H9 (cell line): ENCODE results near the gene NPAS2. TPM values are rescaled to one million over a fixed set of nuclear protein-coding genes. Genes with fewer than 3 reads are reported as not detected.

Experiments used
- DNase-seq: peaks from one replicate; pipeline ENCODE4 v3.0.0-alpha.2; 2017
- H2AFZ ChIP-seq: one replicate; pipeline ENCODE4 v1.6.1; 2013; ENCODE audit warnings: mild to moderate bottlenecking, low read length, control low read depth, moderate library complexity
- H2AK5ac ChIP-seq: 2 replicates; pipeline ENCODE4 v1.6.1; 2013; ENCODE audit warnings: low read length, control low read depth, mixed read lengths; ENCODE audit not compliant: insufficient read length
- H2BK120ac ChIP-seq: one replicate; pipeline ENCODE4 v1.6.1; 2013; ENCODE audit warnings: low read depth, mild to moderate bottlenecking, low read length, control low read depth, inconsistent platforms; ENCODE audit not compliant: poor library complexity, severe bottlenecking
- H2BK12ac ChIP-seq: 2 replicates; pipeline ENCODE4 v1.6.1; 2013; ENCODE audit warnings: low read length, control low read depth, mixed read lengths, low read depth; ENCODE audit not compliant: insufficient read length
- H2BK15ac ChIP-seq: 2 replicates; pipeline ENCODE4 v1.6.1; 2013; ENCODE audit warnings: low read depth, low read length, control low read depth
- H2BK20ac ChIP-seq: one replicate; pipeline ENCODE4 v1.6.1; 2013; ENCODE audit warnings: low read depth, mild to moderate bottlenecking, low read length, control low read depth, inconsistent platforms; ENCODE audit not compliant: poor library complexity, severe bottlenecking
- H2BK5ac ChIP-seq: 2 replicates; pipeline ENCODE4 v1.6.1; 2013; ENCODE audit warnings: low read length, control low read depth, mixed read lengths; ENCODE audit not compliant: insufficient read length
- H3K14ac ChIP-seq: 2 replicates; pipeline ENCODE4 v1.6.1; 2013; ENCODE audit warnings: low read length, control low read depth; ENCODE audit not compliant: insufficient read depth
- H3K18ac ChIP-seq: 2 replicates; pipeline ENCODE4 v1.6.1; 2013; ENCODE audit warnings: low read depth, mild to moderate bottlenecking, mixed read lengths, low read length, control low read depth; ENCODE audit not compliant: insufficient read length
- H3K23ac ChIP-seq: 2 replicates; pipeline ENCODE4 v1.6.1; 2013; ENCODE audit warnings: low read length, control low read depth, mixed read lengths, low read depth; ENCODE audit not compliant: insufficient read length
- H3K23me2 ChIP-seq: 2 replicates; pipeline ENCODE4 v1.6.1; 2013; ENCODE audit warnings: low read depth, mild to moderate bottlenecking, mixed read lengths, low read length, control low read depth; ENCODE audit not compliant: insufficient read length, poor library complexity, severe bottlenecking
- H3K27ac ChIP-seq: 2 replicates; pipeline ENCODE4 v1.5.1; 2013; ENCODE audit warnings: low read length, control low read depth, mixed read lengths, low read depth; ENCODE audit not compliant: insufficient read length
- H3K27me3 ChIP-seq: 2 replicates; pipeline ENCODE4 v1.6.1; 2013; ENCODE audit warnings: low read length, control low read depth, inconsistent platforms; ENCODE audit not compliant: insufficient read depth
- H3K4ac ChIP-seq: 2 replicates; pipeline ENCODE4 v1.6.1; 2013; ENCODE audit warnings: low read depth, mild to moderate bottlenecking, control low read depth, inconsistent platforms, low read length, moderate library complexity
- H3K4me1 ChIP-seq: 2 replicates; pipeline ENCODE4 v1.6.1; 2013; ENCODE audit warnings: low read length, control low read depth, inconsistent platforms; ENCODE audit not compliant: insufficient read depth
- H3K4me2 ChIP-seq: 2 replicates; pipeline ENCODE4 v1.6.1; 2013; ENCODE audit warnings: low read length, control low read depth, mixed read lengths; ENCODE audit not compliant: insufficient read length, insufficient read depth
- H3K56ac ChIP-seq: 2 replicates; pipeline ENCODE4 v1.6.1; 2013; ENCODE audit warnings: low read depth, mild to moderate bottlenecking, mixed read lengths, low read length, control low read depth; ENCODE audit not compliant: insufficient read length
- H3K79me1 ChIP-seq: 2 replicates; pipeline ENCODE4 v1.6.1; 2013; ENCODE audit warnings: low read depth, mild to moderate bottlenecking, moderate library complexity, low read length, control low read depth, inconsistent platforms; ENCODE audit not compliant: insufficient read depth, poor library complexity, severe bottlenecking
- H3K79me2 ChIP-seq: 2 replicates; pipeline ENCODE4 v1.6.1; 2013; ENCODE audit warnings: low read length, control low read depth, inconsistent platforms; ENCODE audit not compliant: insufficient read depth
- H3K9ac ChIP-seq: 2 replicates; pipeline ENCODE4 v1.6.1; 2013; ENCODE audit warnings: low read length, control low read depth, mixed read lengths; ENCODE audit not compliant: insufficient read length; ENCODE audit errors: extremely low read depth
- H3K9me3 ChIP-seq: one replicate; pipeline ENCODE4 v1.6.1; 2013; ENCODE audit warnings: low read depth, low read length, inconsistent platforms; ENCODE audit not compliant: control insufficient read depth
- H3T11ph ChIP-seq: one replicate; pipeline ENCODE4 v1.6.1; 2013; ENCODE audit warnings: mild to moderate bottlenecking, low read length, control low read depth, inconsistent platforms
- H4K20me1 ChIP-seq: one replicate; pipeline ENCODE4 v1.6.1; 2013; ENCODE audit not compliant: control insufficient read depth, insufficient read length, insufficient read depth
- H4K5ac ChIP-seq: 2 replicates; pipeline ENCODE4 v1.6.1; 2013; ENCODE audit warnings: low read depth, mild to moderate bottlenecking, mixed read lengths, low read length, control low read depth; ENCODE audit not compliant: insufficient read length
- H4K8ac ChIP-seq: replicated peaks from 2 replicates; pipeline ENCODE4 v1.6.1; 2013; ENCODE audit warnings: low read length, control low read depth, mixed read lengths, low read depth; ENCODE audit not compliant: insufficient read length
- H4K91ac ChIP-seq: 2 replicates; pipeline ENCODE4 v1.6.1; 2013; ENCODE audit warnings: low read depth, mild to moderate bottlenecking, moderate library complexity, mixed read lengths, low read length, control low read depth; ENCODE audit not compliant: insufficient read length
- H3K27ac Mint-ChIP-seq, 3 experiments: 2 replicates in 2 of 3; 3 replicates in 1 of 3; pipeline ENCODE4 v1.8.0; 2020 to 2021; ENCODE audit warnings: mixed read lengths in 3 of 3, mild to moderate bottlenecking in 1 of 3, moderate library complexity in 1 of 3
- H3K27me3 Mint-ChIP-seq: 2 replicates; pipeline ENCODE4 v1.8.0; 2021; ENCODE audit warnings: low read depth, mild to moderate bottlenecking, moderate library complexity, mixed read lengths
- H3K36me3 Mint-ChIP-seq, 3 experiments: 2 replicates in 2 of 3; 3 replicates in 1 of 3; pipeline ENCODE4 v1.8.0; 2020 to 2021; ENCODE audit warnings: low read depth in 3 of 3, mixed read lengths in 3 of 3; ENCODE audit not compliant: insufficient read depth in 1 of 3
- H3K4me1 Mint-ChIP-seq, 2 experiments: 2 replicates each; pipeline ENCODE4 v1.8.0; 2020; ENCODE audit warnings: mixed read lengths in 2 of 2
- H3K4me3 Mint-ChIP-seq, 2 experiments: 2 replicates in 1 of 2; 3 replicates in 1 of 2; pipeline ENCODE4 v1.8.0; 2020 to 2021; ENCODE audit warnings: mild to moderate bottlenecking in 2 of 2, mixed read lengths in 2 of 2, moderate library complexity in 1 of 2
- H3K9me3 Mint-ChIP-seq, 2 experiments: 2 replicates in 1 of 2; 3 replicates in 1 of 2; pipeline ENCODE4 v1.8.0; 2020; ENCODE audit warnings: mild to moderate bottlenecking in 2 of 2, mixed read lengths in 2 of 2, moderate library complexity in 1 of 2
- CTCF ChIP-seq: fragments of 200-600 bp; sonication (generic); conservative IDR thresholded peaks from 3 replicates; pipeline ENCODE4 v1.8.0; 2021; ENCODE audit warnings: antibody characterized with exemption, mild to moderate bottlenecking
- WGBS: extraction: QIAGEN DNeasy Blood & Tissue Kit; methylation state at CpG from one replicate; pipeline ENCODE4 v1.1.7; 2013; ENCODE audit warnings: missing lambda C conversion rate, low lambda C conversion rate, mixed read lengths; ENCODE audit not compliant: insufficient read length; ENCODE audit errors: extremely low coverage; 5-methylcytosine and 5-hydroxymethylcytosine counted together
- total RNA-seq: library from RNA; stranded (reverse); gene quantifications from 2 replicates; pipeline ENCODE4 v1.2.1, GENCODE V29; 2021

NPAS2 gene
- total RNA-seq, 1 experiment from 2014 or later = 1.3 TPM

- Histone ChIP-seq H2AFZ (no peak overlapping the region), H3K4ac (no peak overlapping the region), H3K23me2 (no peaks in the 10 kb centered on the region), H4K91ac (no peak overlapping the region), H3K18ac (no peak overlapping the region), H3K79me2 (no peaks in the 10 kb centered on the region), H2BK5ac (no peak overlapping the region), H3K56ac (no peak overlapping the region), H3K9me3 (no peaks in the 10 kb centered on the region), H2AK5ac (no peak overlapping the region), H3K4me2 (no peak overlapping the region), H3K27me3 (no peaks in the 10 kb centered on the region), H3K23ac (no peak overlapping the region), H4K5ac (no peak overlapping the region), H3K27ac (no peak overlapping the region), H2BK20ac (no peak overlapping the region), H2BK15ac (no peak overlapping the region), H2BK120ac (no peak overlapping the region), H3K9ac (no peak overlapping the region), H4K20me1 (no peaks in the 10 kb centered on the region), H3K14ac (no peak overlapping the region), H3T11ph (no peak overlapping the region), H2BK12ac (no peak overlapping the region), H3K79me1 (no peaks in the 10 kb centered on the region), H3K4me1 (no peaks in the 10 kb centered on the region; the same call in 1 of the 2 replicates), H4K8ac (no peak overlapping the region)
- Mint-ChIP-seq H3K36me3 (peaks cover 14 to 24% (median 19%) of the 10 kb centered on the region in 3 experiments; a peak in 6 of 7 replicates), H3K27me3 (no peaks in the 10 kb centered on the region), H3K4me3 (no peak overlapping the region), H3K4me1 (peaks cover 2 to 3% of the 10 kb centered on the region in 2 experiments), H3K27ac (peak overlapping the region in 1 of 3 experiments; percentile 31; a peak in 1 of 7 replicates), H3K9me3 (no peaks in the 10 kb centered on the region; a peak in 1 of 5 replicates)
- no CpG with 5 or more reads among the region's 4 CpGs for WGBS
- DNase-seq = no peak
- TF ChIP-seq CTCF = no peak
Measured at GRCh38 chr2:101041413-101041812, 221.5 kb downstream of the NPAS2 start.
